H1 (cell line): ENCODE data around the gene EPB41L5. TPM values are rescaled to one million over a fixed set of nuclear protein-coding genes. Genes with fewer than 3 reads are reported as not detected.

Experiments used
- CTCF ChIA-PET: fragments of 300-600 bp; sonication (Branson Sonifier 250); formaldehyde crosslinking; loops from one replicate; lab custom pipeline; 2021; ENCODE audit not compliant: partially characterized antibody; lab: Charles Lee
- POLR2A ChIA-PET: fragments of 300-600 bp; sonication (Branson Sonifier 250); formaldehyde crosslinking; loops from one replicate; lab custom pipeline; 2021; ENCODE audit warnings: inconsistent platforms; ENCODE audit not compliant: partially characterized antibody; lab: Charles Lee
- DNase-seq, 2 experiments: peaks; one replicate each; pipeline versions ENCODE4 v3.0.0 to v3.0.0-alpha.2; 2010 to 2022; ENCODE audit warnings: low spot score in 2 of 2, low read depth in 1 of 2, mixed read lengths in 1 of 2
- FAIRE-seq: peaks from 2 replicates; lab custom pipeline; 2011; peaks lifted over from hg19 to GRCh38; lab: Jason Lieb, UNC
- H2AFZ ChIP-seq: 2 replicates; pipeline ENCODE4 v1.8.1; 2012; ENCODE audit warnings: low read length, inconsistent platforms
- H2AK5ac ChIP-seq: 2 replicates; pipeline ENCODE4 v1.6.1; 2013; ENCODE audit warnings: low read depth, low read length
- H2BK120ac ChIP-seq: replicated peaks from 2 replicates; pipeline ENCODE3; 2013; ENCODE audit warnings: low read depth, low read length, inconsistent platforms
- H2BK12ac ChIP-seq: 2 replicates; pipeline ENCODE4 v1.6.1; 2013; ENCODE audit warnings: low read depth, low read length
- H2BK15ac ChIP-seq: 2 replicates; pipeline ENCODE4 v1.6.1; 2013; ENCODE audit warnings: low read length
- H2BK20ac ChIP-seq: 2 replicates; pipeline ENCODE4 v1.6.1; 2013; ENCODE audit warnings: low read length
- H2BK5ac ChIP-seq: 2 replicates; pipeline ENCODE4 v1.6.1; 2013; ENCODE audit warnings: low read depth, low read length
- H3K14ac ChIP-seq: 2 replicates; pipeline ENCODE4 v1.6.1; 2013; ENCODE audit warnings: inconsistent platforms; ENCODE audit not compliant: insufficient read length
- H3K18ac ChIP-seq: 2 replicates; pipeline ENCODE4 v1.6.1; 2013; ENCODE audit warnings: low read length; ENCODE audit errors: extremely low read depth
- H3K23ac ChIP-seq: 2 replicates; pipeline ENCODE4 v1.6.1; 2013; ENCODE audit warnings: inconsistent platforms; ENCODE audit not compliant: insufficient read length
- H3K23me2 ChIP-seq: 2 replicates; pipeline ENCODE4 v1.6.1; 2013; ENCODE audit warnings: low read depth, low read length
- H3K27ac ChIP-seq: 2 replicates; pipeline ENCODE4 v1.6.1; 2011; ENCODE audit warnings: low read depth, low read length, inconsistent platforms
- H3K27me3 ChIP-seq, 4 experiments: replicated peaks in 1 of 4; 1 replicate in 1 of 4; 2 replicates in 3 of 4; pipeline versions ENCODE4 v1.6.1 to v1.8.1; 2011 to 2013; ENCODE audit warnings: low read length in 3 of 4, mild to moderate bottlenecking in 3 of 4, inconsistent platforms in 2 of 4, mixed read lengths in 2 of 4, moderate library complexity in 1 of 4; ENCODE audit not compliant: control insufficient read depth in 3 of 4, insufficient read depth in 3 of 4; ENCODE audit errors: extremely low read depth in 1 of 4
- H3K36me3 ChIP-seq, 4 experiments: 2 replicates each; pipeline versions ENCODE4 v1.6.1 to v1.8.1; 2011 to 2013; ENCODE audit warnings: mild to moderate bottlenecking in 4 of 4, low read length in 3 of 4, moderate library complexity in 2 of 4, control low read depth in 1 of 4, inconsistent platforms in 1 of 4; ENCODE audit not compliant: insufficient read depth in 4 of 4, control insufficient read depth in 2 of 4
- H3K4ac ChIP-seq: replicated peaks from 2 replicates; pipeline ENCODE3; 2013; ENCODE audit warnings: low read length, low read depth, mixed read lengths, inconsistent platforms; ENCODE audit not compliant: insufficient read length
- H3K4me1 ChIP-seq, 4 experiments: replicated peaks in 1 of 4; 1 replicate in 1 of 4; 2 replicates in 3 of 4; pipeline versions ENCODE4 v1.6.1 to v1.8.1; 2011 to 2013; ENCODE audit warnings: low read length in 3 of 4, inconsistent platforms in 2 of 4, mixed read lengths in 1 of 4; ENCODE audit not compliant: insufficient read depth in 4 of 4, control insufficient read depth in 3 of 4
- H3K4me2 ChIP-seq, 2 experiments: 2 replicates each; pipeline versions ENCODE4 v1.6.1 to v1.8.1; 2011 to 2013; ENCODE audit warnings: low read depth in 2 of 2, low read length in 2 of 2, control low read depth in 1 of 2, inconsistent platforms in 1 of 2, mild to moderate bottlenecking in 1 of 2; ENCODE audit not compliant: insufficient read depth in 1 of 2
- H3K4me3 ChIP-seq, 4 experiments: fragments of 200-600, 300-600 bp in 1 of 4; sonication (generic), shearing (Covaris generic), sonication (Bioruptor Twin) in 1 of 4; 2 replicates each; pipeline versions ENCODE4 v1.5.1 to v1.8.1; 2011 to 2016; ENCODE audit warnings: low read length in 4 of 4, low read depth in 3 of 4, control low read depth in 2 of 4, inconsistent platforms in 2 of 4, mild to moderate bottlenecking in 2 of 4, mixed read lengths in 1 of 4, moderate library complexity in 1 of 4; ENCODE audit not compliant: insufficient read depth in 2 of 4; ENCODE audit errors: extremely low read depth in 1 of 4
- H3K56ac ChIP-seq: replicated peaks from 2 replicates; pipeline ENCODE3; 2013; ENCODE audit warnings: low read depth, mild to moderate bottlenecking, mixed read lengths, low read length, inconsistent platforms; ENCODE audit not compliant: insufficient read length
- H3K79me1 ChIP-seq: 2 replicates; pipeline ENCODE4 v1.6.1; 2013; ENCODE audit warnings: low read depth, low read length, control low read depth
- H3K79me2 ChIP-seq, 2 experiments: 2 replicates each; pipeline versions ENCODE4 v1.6.1 to v1.8.1; 2012 to 2013; ENCODE audit warnings: low read length in 2 of 2, mild to moderate bottlenecking in 2 of 2, inconsistent platforms in 1 of 2; ENCODE audit not compliant: insufficient read depth in 2 of 2, control insufficient read depth in 1 of 2
- H3K9ac ChIP-seq, 4 experiments: replicated peaks in 1 of 4; 1 replicate in 1 of 4; 2 replicates in 3 of 4; pipeline versions ENCODE4 v1.6.1 to v1.8.1; 2011 to 2013; ENCODE audit warnings: low read depth in 3 of 4, low read length in 3 of 4, control low read depth in 2 of 4, mild to moderate bottlenecking in 2 of 4, moderate library complexity in 2 of 4, inconsistent platforms in 1 of 4; ENCODE audit errors: extremely low read depth in 1 of 4
- H3K9me3 ChIP-seq, 2 experiments: 2 replicates each; pipeline versions ENCODE4 v1.6.1 to v1.8.1; 2012 to 2013; ENCODE audit warnings: mild to moderate bottlenecking in 2 of 2, moderate library complexity in 2 of 2, control low read depth in 1 of 2, inconsistent platforms in 1 of 2, low read depth in 1 of 2, low read length in 1 of 2, mixed read lengths in 1 of 2; ENCODE audit not compliant: insufficient read depth in 2 of 2
- H4K20me1 ChIP-seq, 2 experiments: replicated peaks in 1 of 2; 2 replicates each; pipeline versions ENCODE3 to v1.8.1; 2011 to 2013; ENCODE audit warnings: inconsistent platforms in 2 of 2, low read length in 2 of 2, mild to moderate bottlenecking in 1 of 2; ENCODE audit not compliant: insufficient read depth in 2 of 2, control insufficient read depth in 1 of 2
- H4K5ac ChIP-seq: 2 replicates; pipeline ENCODE4 v1.6.1; 2013; ENCODE audit warnings: low read length, low read depth, mixed read lengths, inconsistent platforms; ENCODE audit not compliant: insufficient read length
- H4K8ac ChIP-seq: 2 replicates; pipeline ENCODE4 v1.8.0; 2013; ENCODE audit warnings: mild to moderate bottlenecking, moderate library complexity, low read length, inconsistent platforms; ENCODE audit not compliant: insufficient read depth; ENCODE audit errors: extremely low read depth
- H4K91ac ChIP-seq: replicated peaks from 2 replicates; pipeline ENCODE3; 2013; ENCODE audit warnings: low read length, mixed read lengths, inconsistent platforms; ENCODE audit not compliant: insufficient read length
- CBX5 ChIP-seq: fragments of 300-800, 300-1000 bp; sonication (generic); IDR thresholded peaks from 2 replicates; pipeline ENCODE4 v1.7.1; 2016; ENCODE audit warnings: antibody characterized with exemption, low read length, low read depth
- CBX8 ChIP-seq: fragments of 300-800, 300-1000 bp; sonication (generic); IDR thresholded peaks from 2 replicates; pipeline ENCODE4 v1.7.1; 2016; ENCODE audit warnings: low read depth, low read length, borderline replicate concordance
- CTBP2 ChIP-seq: IDR thresholded peaks from 2 replicates; pipeline ENCODE4 v1.7.0; 2011; ENCODE audit warnings: borderline replicate concordance, mild to moderate bottlenecking, moderate library complexity, mixed read lengths, low read length; ENCODE audit not compliant: insufficient read depth, insufficient read length
- EGR1 ChIP-seq: IDR thresholded peaks from 2 replicates; pipeline ENCODE4 v1.6.1; 2011; ENCODE audit warnings: low read depth, low read length, borderline replicate concordance
- PHF8 ChIP-seq: fragments of 200-600 bp; sonication (generic); conservative IDR thresholded peaks from 2 replicates; pipeline ENCODE4 v1.7.1; 2012; ENCODE audit warnings: low read depth, mild to moderate bottlenecking, inconsistent platforms, low read length, moderate library complexity
- POLR2A ChIP-seq, 2 experiments: IDR thresholded peaks; 1 replicate in 1 of 2; 2 replicates in 1 of 2; pipeline ENCODE4 v1.6.1; 2011; ENCODE audit warnings: low read depth in 2 of 2, low read length in 2 of 2, mild to moderate bottlenecking in 2 of 2; ENCODE audit errors: control extremely low read depth in 1 of 2
- POLR2AphosphoS5 ChIP-seq: IDR thresholded peaks from 2 replicates; pipeline ENCODE4 v1.6.1; 2011; ENCODE audit warnings: low read depth, low read length
- RAD21 ChIP-seq, 2 experiments: IDR thresholded peaks in 1 of 2; conservative IDR thresholded peaks in 1 of 2; 2 replicates each; pipeline ENCODE4 v1.6.1; 2011; ENCODE audit warnings: low read depth in 2 of 2, low read length in 2 of 2, improper control_type of control experiment in 1 of 2, inconsistent platforms in 1 of 2, mild to moderate bottlenecking in 1 of 2, moderate library complexity in 1 of 2
- SIRT6 ChIP-seq: IDR thresholded peaks from one replicate; pipeline ENCODE4 v1.7.1; 2012; ENCODE audit warnings: low read length, inconsistent platforms
- SP1 ChIP-seq: IDR thresholded peaks from 2 replicates; pipeline ENCODE4 v1.6.1; 2011; ENCODE audit warnings: low read depth, low read length
- SRF ChIP-seq: IDR thresholded peaks from 2 replicates; pipeline ENCODE4 v1.6.1; 2011; ENCODE audit warnings: mild to moderate bottlenecking, low read depth, low read length, moderate library complexity
- TAF7 ChIP-seq: optimal IDR thresholded peaks from 2 replicates; pipeline ENCODE3; 2011; ENCODE audit warnings: low read depth, mild to moderate bottlenecking, inconsistent platforms, low read length, moderate library complexity, borderline replicate concordance
- TCF12 ChIP-seq: IDR thresholded peaks from 2 replicates; pipeline ENCODE4 v1.6.1; 2011; ENCODE audit warnings: low read depth, mild to moderate bottlenecking, low read length
- ZNF274 ChIP-seq: IDR thresholded peaks from 2 replicates; pipeline ENCODE4 v1.7.0; 2012; ENCODE audit warnings: low read length, borderline replicate concordance; ENCODE audit errors: extremely low read depth
- WGBS, 2 experiments: shearing (Covaris generic) in 1 of 2; methylation state at CpG; one replicate each; pipeline versions ENCODE4 v1.1.6 to v1.1.7; 2013 to 2015; ENCODE audit warnings: low lambda C conversion rate in 2 of 2, mixed read lengths in 2 of 2, inconsistent platforms in 1 of 2, low coverage in 1 of 2, missing lambda C conversion rate in 1 of 2; ENCODE audit not compliant: insufficient replicate concordance in 2 of 2, insufficient coverage in 1 of 2, insufficient read length in 1 of 2; ENCODE audit errors: extremely low coverage in 1 of 2, missing lambda C conversion rate in 1 of 2; 5-methylcytosine and 5-hydroxymethylcytosine counted together
- polyA plus RNA-seq, 7 experiments: library from polyadenylated mRNA; depleted of rRNA in 3 of 7; stranded (reverse) in 5 of 7; unstranded in 2 of 7; fragments of >200 nt in 5 of 7; fragments of 200-250 nt in 2 of 7; gene quantifications; 1 replicate in 5 of 7; 2 replicates in 1 of 7; 4 replicates in 1 of 7; pipeline versions ENCODE4 v1.2.1 to v1.2.3, GENCODE V29; 2011 to 2013; ENCODE audit warnings: missing spikeins in 2 of 7, mixed read lengths in 2 of 7
- total RNA-seq: library from RNA; stranded (reverse); fragmentation: NEBNext Ultra II Directional; extraction: Animal tissue kit (Norgen Biotek cat#: 25700); gene quantifications from 2 replicates; pipeline ENCODE4 v1.2.1, GENCODE V29; 2021
- TF ChIP-seq, protein P1 (sequence below): IDR thresholded peaks from 2 replicates; pipeline ENCODE4 v1.6.1; 2012; ENCODE audit warnings: inconsistent platforms

EPB41L5 gene
- total and polyA plus RNA-seq, 2 of the 8 experiments (the other 6 are each of a cell fraction or from before 2014, with no cell fraction given) = 13.5 to 32.3 TPM

DNA sequence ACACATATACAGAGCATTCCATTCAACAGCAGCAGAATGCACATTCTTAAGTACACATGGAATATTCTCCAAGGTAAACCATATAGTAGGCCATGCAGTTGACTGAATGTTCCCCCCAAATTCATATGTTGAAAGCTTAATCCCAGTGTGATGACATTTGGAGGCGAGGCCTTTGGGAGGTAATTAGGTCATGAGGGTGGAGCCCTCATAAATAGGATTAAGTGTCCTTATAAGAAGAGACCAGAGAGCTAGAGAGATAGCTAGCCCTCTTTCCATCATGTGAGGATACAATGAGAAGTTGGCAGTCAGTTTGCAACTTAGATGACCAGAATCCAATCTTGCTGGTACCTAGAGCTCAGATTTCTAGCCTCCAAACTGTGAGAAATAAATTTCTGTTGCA lies 182.7 kb downstream of the EPB41L5 start:
- Histone ChIP-seq H3K9ac (no peak overlapping the region), H2BK12ac (no peak overlapping the region), H3K27ac (no peak overlapping the region), H2BK20ac (no peak overlapping the region), H3K79me1 (no peaks in the 10 kb centered on the region), H3K9me3 (peaks cover 5 to 7% of the 10 kb centered on the region in 2 experiments), H2AFZ (no peak overlapping the region), H3K4ac (no peak overlapping the region), H3K14ac (no peak overlapping the region), H4K5ac (no peak overlapping the region), H3K56ac (no peak overlapping the region), H3K18ac (no peak overlapping the region), H3K4me3 (no peak overlapping the region), H3K4me1 (no peaks in the 10 kb centered on the region), H2BK5ac (no peak overlapping the region), H3K27me3 (no peaks in the 10 kb centered on the region), H3K36me3 (no peaks in the 10 kb centered on the region), H2BK15ac (no peak overlapping the region), H2AK5ac (no peak overlapping the region), H4K91ac (no peak overlapping the region), H4K8ac (no peak overlapping the region), H3K23ac (no peak overlapping the region), H3K4me2 (no peak overlapping the region), H4K20me1 (no peaks in the 10 kb centered on the region), H2BK120ac (no peak overlapping the region), H3K79me2 (no peaks in the 10 kb centered on the region), H3K23me2 (no peaks in the 10 kb centered on the region; the same call in 1 of the 2 replicates)
- CTCF ChIA-PET = interaction anchor here (0.9 to 2.7 kb wide), 8 partner anchors 9 to 678 kb away, joined by 3 to 15 read pairs (median 4); no protein-coding TSS in a partner anchor
- POLR2A ChIA-PET = no interaction called here
- DNase-seq = no peak
- FAIRE-seq = no peak
- WGBS, 2 experiments = 95% methylated on average over 1 of the region's 1 CpG; no CpG with 5 or more reads in 1 of the 2 experiments
- TF ChIP-seq POLR2AphosphoS5 (no peak), SIRT6 (no peak), EGR1 (no peak), SRF (no peak), RAD21 (IDR thresholded peaks at IDR 0.05 in 1 of 2, conservative IDR thresholded peaks at IDR 0.05 in 1 of 2; ENCODE audit: low read depth in 2 of 2, low read length in 2 of 2) (no peak), TAF7 (no peak), CTBP2 (no peak), PHF8 (no peak), CBX5 (no peak), ZNF274 (no peak), POLR2A (IDR thresholded peaks at IDR 0.05; ENCODE audit: control extremely low read depth in 1 of 2, low read depth in 2 of 2, low read length in 2 of 2) (no peak), CBX8 (no peak), SP1 (no peak), TCF12 (no peak)
- TF ChIP-seq, protein P1, sequence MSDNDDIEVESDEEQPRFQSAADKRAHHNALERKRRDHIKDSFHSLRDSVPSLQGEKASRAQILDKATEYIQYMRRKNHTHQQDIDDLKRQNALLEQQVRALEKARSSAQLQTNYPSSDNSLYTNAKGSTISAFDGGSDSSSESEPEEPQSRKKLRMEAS = no peak
